MM.1S (cell line): ENCODE results near the gene LBR.

Source experiments
- EZH2 ChIP-seq: fragments of 300-600 bp; sonication (generic); optimal IDR thresholded peaks from 2 replicates; pipeline ENCODE3; 2017; ENCODE audit warnings: low read depth, mild to moderate bottlenecking, antibody characterized with exemption, low read length, mixed read lengths
- TF ChIP-seq, protein P1 (sequence below): fragments of 300-600 bp; sonication (generic); IDR thresholded peaks from 2 replicates; pipeline ENCODE4 v1.5.1; 2016; ENCODE audit warnings: antibody characterized with exemption, low read length, mixed read lengths

DNA sequence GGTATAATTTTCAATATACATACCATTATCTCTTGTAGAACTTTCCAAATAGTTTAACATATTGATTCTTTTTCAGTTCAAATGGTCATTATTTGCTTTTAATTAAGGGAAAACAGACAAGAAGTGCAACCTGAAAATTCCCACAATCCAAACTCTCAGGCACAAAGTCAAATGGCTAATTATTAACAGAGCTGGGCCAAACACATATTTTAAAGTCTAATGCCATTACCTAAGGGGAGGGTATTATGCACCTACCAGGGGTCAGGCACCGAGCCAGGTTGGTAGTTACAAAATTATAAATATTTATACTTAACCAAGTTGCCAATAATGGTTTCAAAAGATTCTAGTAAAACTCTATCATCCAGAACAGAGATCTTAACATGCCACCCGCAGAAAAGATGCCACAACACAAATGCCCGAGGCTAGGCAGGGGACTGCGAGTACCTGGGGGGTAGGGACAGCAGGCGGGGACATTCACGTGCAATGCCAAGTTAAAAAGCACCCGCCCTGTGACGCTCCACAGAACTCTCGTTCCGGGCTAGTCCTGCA lies 15.0 kb downstream of the LBR start:
- TF ChIP-seq, protein P1, sequence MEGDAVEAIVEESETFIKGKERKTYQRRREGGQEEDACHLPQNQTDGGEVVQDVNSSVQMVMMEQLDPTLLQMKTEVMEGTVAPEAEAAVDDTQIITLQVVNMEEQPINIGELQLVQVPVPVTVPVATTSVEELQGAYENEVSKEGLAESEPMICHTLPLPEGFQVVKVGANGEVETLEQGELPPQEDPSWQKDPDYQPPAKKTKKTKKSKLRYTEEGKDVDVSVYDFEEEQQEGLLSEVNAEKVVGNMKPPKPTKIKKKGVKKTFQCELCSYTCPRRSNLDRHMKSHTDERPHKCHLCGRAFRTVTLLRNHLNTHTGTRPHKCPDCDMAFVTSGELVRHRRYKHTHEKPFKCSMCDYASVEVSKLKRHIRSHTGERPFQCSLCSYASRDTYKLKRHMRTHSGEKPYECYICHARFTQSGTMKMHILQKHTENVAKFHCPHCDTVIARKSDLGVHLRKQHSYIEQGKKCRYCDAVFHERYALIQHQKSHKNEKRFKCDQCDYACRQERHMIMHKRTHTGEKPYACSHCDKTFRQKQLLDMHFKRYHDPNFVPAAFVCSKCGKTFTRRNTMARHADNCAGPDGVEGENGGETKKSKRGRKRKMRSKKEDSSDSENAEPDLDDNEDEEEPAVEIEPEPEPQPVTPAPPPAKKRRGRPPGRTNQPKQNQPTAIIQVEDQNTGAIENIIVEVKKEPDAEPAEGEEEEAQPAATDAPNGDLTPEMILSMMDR, result no peak
- no peak for TF ChIP-seq EZH2
